Esophagus muscularis mucosa (tissue), 4 donors: ENCODE measurements around the gene UBL7. TPM values are rescaled to one million over a fixed set of nuclear protein-coding genes. Genes with fewer than 3 reads are reported as not detected.

ENCODE experiments used
- DNase-seq: peaks from one replicate; pipeline ENCODE4 v3.0.0-alpha.2; 2017; ENCODE audit errors: extremely low spot score
- H3K27ac ChIP-seq, 4 donors: fragments of 200-600 bp; sonication (generic); replicated peaks in 1 of 4; 1 replicate in 3 of 4; 2 replicates in 1 of 4; pipeline ENCODE4 v1.5.1; 2016 to 2019; ENCODE audit warnings: mild to moderate bottlenecking in 1 of 4
- H3K27me3 ChIP-seq, 4 donors: fragments of 200-600 bp; sonication (generic); one replicate each; pipeline versions ENCODE4 v1.5.1 to v1.6.0; 2016 to 2019
- H3K36me3 ChIP-seq, 4 donors: fragments of 200-600 bp; sonication (generic); one replicate each; pipeline ENCODE4 v1.5.1; 2016 to 2019
- H3K4me1 ChIP-seq, 4 donors: fragments of 200-600 bp; sonication (generic); one replicate each; pipeline ENCODE4 v1.5.1; 2016 to 2019
- H3K4me3 ChIP-seq, 4 donors: fragments of 200-600 bp; sonication (generic); 1 replicate in 2 of 4; 2 replicates in 2 of 4; pipeline ENCODE4 v1.5.1; 2016 to 2019; ENCODE audit warnings: mild to moderate bottlenecking in 4 of 4, moderate library complexity in 1 of 4
- H3K9me3 ChIP-seq, 4 donors: fragments of 200-600 bp; sonication (generic); 1 replicate in 3 of 4; 2 replicates in 1 of 4; pipeline ENCODE4 v1.5.1; 2016 to 2019
- CTCF ChIP-seq, 3 experiments: fragments of 200-600 bp in 2 of 3; fragments of 450-650 bp in 1 of 3; sonication (generic) in 2 of 3; IDR thresholded peaks; one replicate each; pipeline ENCODE4 v1.5.1; 2017 to 2019; ENCODE audit warnings: antibody characterized with exemption in 3 of 3, mild to moderate bottlenecking in 2 of 3, moderate library complexity in 1 of 3
- EP300 ChIP-seq: sonication (generic); formaldehyde crosslinking; IDR thresholded peaks from one replicate; pipeline ENCODE4 v1.6.1; 2017; ENCODE audit warnings: antibody characterized with exemption
- POLR2A ChIP-seq: fragments of 450-650 bp; IDR thresholded peaks from one replicate; pipeline ENCODE4 v1.6.1; 2017; ENCODE audit warnings: antibody characterized with exemption, moderate library complexity, mild to moderate bottlenecking, low read depth
- POLR2AphosphoS5 ChIP-seq, 2 donors: sonication (generic); formaldehyde crosslinking; IDR thresholded peaks; one replicate each; pipeline ENCODE4 v1.6.1; 2017; ENCODE audit warnings: antibody characterized with exemption in 2 of 2
- WGBS: methylation state at CpG from one replicate; pipeline ENCODE4 v1.1.5; 2018; 5-methylcytosine and 5-hydroxymethylcytosine counted together
- intact Hi-C: fragments of 100-400 bp; cut with DNase I; formaldehyde crosslinking; loops from one replicate; pipeline ENCODE4 v1.15.1; 2023
- total RNA-seq, 4 donors: library from RNA; depleted of rRNA; stranded (reverse); fragments of >200 nt; gene quantifications; one replicate each; pipeline versions ENCODE4 v1.1.0 to v1.2.1, GENCODE V29; 2016

UBL7 gene
- total RNA-seq, 4 donors from 2014 or later: 52.7 to 69.7 (median 60.5) TPM

GRCh38 chr15:74504418-74504817, 43.5 kb upstream of the UBL7 start:
- H3K27ac ChIP-seq: no peak overlapping the region
- H3K9me3 ChIP-seq: no peaks in the 10 kb centered on the region
- no peaks in the 10 kb centered on the region for H3K36me3 ChIP-seq
- TF ChIP-seq POLR2AphosphoS5 (IDR thresholded peaks at IDR 0.05) (no peak), POLR2A (no peak), EP300 (no peak), CTCF (IDR thresholded peaks at IDR 0.05) (no peak)
- H3K27me3 ChIP-seq: no peaks in the 10 kb centered on the region
- H3K4me1 ChIP-seq: no peaks in the 10 kb centered on the region
- no peak overlapping the region for H3K4me3 ChIP-seq
- WGBS: 94% methylated on average over 3 of the region's 3 CpGs
- no peak for DNase-seq
- intact Hi-C loops: no loop called here

GRCh38 chr15:74502301-74502700, 41.3 kb upstream of the UBL7 start:
- H3K36me3 ChIP-seq: no peaks in the 10 kb centered on the region
- H3K27me3 ChIP-seq: no peaks in the 10 kb centered on the region
- H3K4me1 ChIP-seq: no peaks in the 10 kb centered on the region
- TF ChIP-seq CTCF (IDR thresholded peaks at IDR 0.05) (no peak), POLR2AphosphoS5 (IDR thresholded peaks at IDR 0.05) (no peak), POLR2A (no peak), EP300 (no peak)
- no peaks in the 10 kb centered on the region for H3K9me3 ChIP-seq
- no peak overlapping the region for H3K27ac ChIP-seq
- intact Hi-C loops: no loop called here
- no peak overlapping the region for H3K4me3 ChIP-seq
- DNase-seq: no peak
- 81% methylated on average over 3 of the region's 3 CpGs for WGBS

GRCh38 chr15:74500401-74500800, 39.4 kb upstream of the UBL7 start:
- no peaks in the 10 kb centered on the region for H3K4me1 ChIP-seq
- no peak for DNase-seq
- H3K27me3 ChIP-seq: no peaks in the 10 kb centered on the region
- H3K9me3 ChIP-seq: no peaks in the 10 kb centered on the region
- no peak overlapping the region for H3K4me3 ChIP-seq
- 98% methylated on average over 2 of the region's 2 CpGs for WGBS
- no peaks in the 10 kb centered on the region for H3K36me3 ChIP-seq
- H3K27ac ChIP-seq: no peak overlapping the region
- intact Hi-C loops: no loop called here
- TF ChIP-seq POLR2AphosphoS5 (IDR thresholded peaks at IDR 0.05) (no peak), CTCF (IDR thresholded peaks at IDR 0.05) (no peak), EP300 (no peak), POLR2A (no peak)

GRCh38 chr15:74499366-74499765, 38.4 kb upstream of the UBL7 start:
- no peak for DNase-seq
- no peak overlapping the region for H3K27ac ChIP-seq
- H3K36me3 ChIP-seq: no peaks in the 10 kb centered on the region
- 100% methylated on average over 2 of the region's 2 CpGs for WGBS
- no peak overlapping the region for H3K4me3 ChIP-seq
- H3K9me3 ChIP-seq: no peaks in the 10 kb centered on the region
- intact Hi-C loops: no loop called here
- no peaks in the 10 kb centered on the region for H3K4me1 ChIP-seq
- no peak for TF ChIP-seq EP300
- no peak for TF ChIP-seq POLR2AphosphoS5 (IDR thresholded peaks at IDR 0.05)
- no peak for TF ChIP-seq POLR2A
- TF ChIP-seq CTCF (IDR thresholded peaks at IDR 0.05): no peak
- H3K27me3 ChIP-seq: no peaks in the 10 kb centered on the region

- H3K27ac ChIP-seq: no peak overlapping the region
- H3K9me3 ChIP-seq: no peaks in the 10 kb centered on the region
- no peaks in the 10 kb centered on the region for H3K36me3 ChIP-seq
- 78% methylated on average over 2 of the region's 2 CpGs for WGBS
- H3K27me3 ChIP-seq: no peaks in the 10 kb centered on the region
- intact Hi-C loops: no loop called here
- no peak for DNase-seq
- TF ChIP-seq POLR2A: no peak
- TF ChIP-seq EP300: no peak
- TF ChIP-seq CTCF (IDR thresholded peaks at IDR 0.05): no peak
- TF ChIP-seq POLR2AphosphoS5 (IDR thresholded peaks at IDR 0.05): no peak
- H3K4me1 ChIP-seq: no peaks in the 10 kb centered on the region
- no peak overlapping the region for H3K4me3 ChIP-seq
Measured at GRCh38 chr15:74497584-74497983, 36.6 kb upstream of the UBL7 start.
